NCI-H1105 (cell line): ENCODE measurements around the gene TRIML2.
"Not testable (repeated sequence)": the region's sequence is repeated elsewhere in the genome, so short reads cannot be mapped to it uniquely, and the experiment has no call there.

Source experiments
- DNase-seq: peaks from one replicate; lab custom pipeline; 2025; lab: John Stamatoyannopoulos, UW

TRIML2 gene

GRCh38 chr4:188107931-188108843 lies 1.2 kb downstream of the TRIML2 start:
- DNase-seq: no peak

- no peak for DNase-seq
Observed at GRCh38 chr4:188106454-188106853, 2.9 kb downstream of the TRIML2 start.

GRCh38 chr4:188092824-188093223 lies 16.6 kb downstream of the TRIML2 start:
- no peak for DNase-seq

GRCh38 chr4:188086858-188087257 lies 22.5 kb downstream of the TRIML2 start:
- DNase-seq: no peak

GRCh38 chr4:188082796-188083195 lies 26.6 kb downstream of the TRIML2 start:
- DNase-seq: no peak

- DNase-seq: peak; percentile 58
Observed at GRCh38 chr4:188078116-188078515, 31.3 kb downstream of the TRIML2 start.

GRCh38 chr4:188076169-188076568 lies 33.2 kb downstream of the TRIML2 start:
- no peak for DNase-seq

GRCh38 chr4:188061083-188061482 lies 48.3 kb downstream of the TRIML2 start:
- no peak for DNase-seq

- no peak for DNase-seq
Observed at GRCh38 chr4:188053302-188053701, 56.1 kb downstream of the TRIML2 start.

GRCh38 chr4:188046657-188047056 lies 62.7 kb downstream of the TRIML2 start:
- DNase-seq: no peak

GRCh38 chr4:188045461-188045860 lies 63.9 kb downstream of the TRIML2 start:
- not testable (repeated sequence) for DNase-seq

GRCh38 chr4:188043154-188043553 lies 66.2 kb downstream of the TRIML2 start:
- DNase-seq: no peak

- no peak for DNase-seq
Observed at GRCh38 chr4:188042191-188042590, 67.2 kb downstream of the TRIML2 start.

GRCh38 chr4:188041721-188042120 lies 67.7 kb downstream of the TRIML2 start:
- DNase-seq: no peak
